Measurements from ENCODE around the gene YLPM1.
A peak's percentile ranks its signal among the peaks of the same experiment; 100 is the strongest.

Gene YLPM1

DNA sequence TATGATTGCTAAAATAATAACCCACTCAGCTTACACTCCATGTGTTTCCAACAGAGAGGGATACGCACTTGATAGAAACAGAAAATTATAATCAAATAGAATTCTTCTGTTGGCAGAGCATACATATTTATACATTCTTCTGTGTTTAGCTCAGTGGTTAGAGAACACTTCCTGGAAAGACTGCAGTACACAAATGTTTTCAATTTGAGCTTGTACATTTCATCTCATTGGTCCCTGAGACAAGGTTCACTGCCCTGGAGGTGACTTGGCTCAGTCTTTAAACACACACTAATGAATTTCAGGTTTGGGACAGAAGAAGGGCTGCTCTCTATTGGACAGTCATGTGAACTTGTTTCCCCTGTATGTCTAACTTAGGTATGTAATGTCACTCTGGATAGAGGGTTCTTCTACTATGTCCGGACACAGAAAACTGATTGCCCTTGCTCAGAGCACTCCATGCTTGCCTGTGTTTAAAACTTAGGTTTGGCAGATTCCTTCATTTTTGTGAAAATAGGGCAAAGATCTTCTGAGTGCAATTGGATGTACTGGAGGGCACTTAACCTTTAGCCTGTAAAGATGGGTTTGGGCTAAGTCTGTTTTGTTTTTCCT is 89.9 kb downstream of the YLPM1 start:
- no peak overlapping the region for H3K27ac ChIP-seq (ENCODE audit: insufficient read depth in 1 of 2, low read depth in 1 of 2, low read length in 2 of 2, poor library complexity in 1 of 2, severe bottlenecking in 2 of 2)
- WGBS (ENCODE audit: insufficient coverage), result 90% methylated on average over 1 of the region's 2 CpGs
- no peak for DNase-seq

DNA sequence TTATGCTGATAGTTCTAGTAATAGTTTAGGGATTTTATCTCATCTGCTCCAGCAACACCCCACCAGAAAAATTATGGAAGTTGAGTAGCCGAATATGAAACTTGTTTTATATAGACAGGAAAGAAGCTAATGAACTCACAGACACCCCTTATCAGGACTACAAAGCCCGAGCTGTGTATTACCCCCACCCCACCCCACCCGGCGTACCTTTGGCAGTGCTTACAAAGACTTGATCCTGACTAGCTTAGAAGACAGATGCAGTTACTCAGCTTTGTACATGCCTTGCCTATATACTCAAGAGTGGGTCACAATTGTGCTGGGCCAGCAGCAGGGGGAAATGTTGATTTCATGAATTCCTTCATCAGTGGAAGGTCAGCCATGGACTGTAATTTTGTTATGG is 90.5 kb downstream of the YLPM1 start:
- Histone ChIP-seq H3K27ac (ENCODE audit: insufficient read depth in 1 of 2, low read depth in 1 of 2, low read length in 2 of 2, poor library complexity in 1 of 2, severe bottlenecking in 2 of 2) (no peak overlapping the region), H3K9me3 (ENCODE audit: control extremely low read depth in 1 of 5, control insufficient read depth in 4 of 5, insufficient read depth in 2 of 5, low read depth in 1 of 5, low read length in 4 of 5) (no peaks in the 10 kb centered on the region), H3K4me3 (ENCODE audit: control insufficient read depth in 1 of 7, extremely low read depth in 1 of 7, insufficient read depth in 4 of 7, low read depth in 2 of 7, low read length in 6 of 7) (no peak overlapping the region), H3K27me3 (replicated peaks in 2 of 5; ENCODE audit: control insufficient read depth in 4 of 5, insufficient read depth in 5 of 5, low read length in 4 of 5) (no peaks in the 10 kb centered on the region), H3K36me3 (ENCODE audit: control insufficient read depth in 4 of 4, insufficient read depth in 4 of 4, low read length in 3 of 4) (no peaks in the 10 kb centered on the region), H3K4me1 (ENCODE audit: control extremely low read depth in 1 of 4, control insufficient read depth in 4 of 4, insufficient read depth in 4 of 4, low read length in 3 of 4) (peaks cover 0 to 9% (median 2%) of the 10 kb centered on the region in 4 experiments)
- ChIA-PET POLR2A (no interaction called here), CTCF (interaction anchor here (1.0 to 22.1 kb wide), 6 partner anchors 7 to 87 kb away, joined by 3 to 498 read pairs (median 172); partner anchors contain the start of genes DLST and PROX2)
- no peak for DNase-seq
- WGBS (ENCODE audit: insufficient coverage), result no CpG with 5 or more reads among the region's 4 CpGs

More for the DNA sequence above, 89.9 kb downstream of the YLPM1 start:
- ChIA-PET CTCF (interaction anchor here (4.3 to 22.1 kb wide), 5 partner anchors 8 to 56 kb away, joined by 24 to 498 read pairs (median 281); partner anchors contain the start of genes DLST and PROX2), POLR2A (no interaction called here)
- no peaks in the 10 kb centered on the region for H3K27me3 ChIP-seq (replicated peaks in 2 of 5; ENCODE audit: control insufficient read depth in 4 of 5, insufficient read depth in 5 of 5, low read length in 4 of 5)
- no peaks in the 10 kb centered on the region for H3K9me3 ChIP-seq (ENCODE audit: control extremely low read depth in 1 of 5, control insufficient read depth in 4 of 5, insufficient read depth in 2 of 5, low read depth in 1 of 5, low read length in 4 of 5)
- peaks cover 0 to 9% (median 2%) of the 10 kb centered on the region in 4 experiments for H3K4me1 ChIP-seq (ENCODE audit: control extremely low read depth in 1 of 4, control insufficient read depth in 4 of 4, insufficient read depth in 4 of 4, low read length in 3 of 4)
- H3K4me3 ChIP-seq (ENCODE audit: control insufficient read depth in 1 of 7, extremely low read depth in 1 of 7, insufficient read depth in 4 of 7, low read depth in 2 of 7, low read length in 6 of 7), result no peak overlapping the region
- no peaks in the 10 kb centered on the region for H3K36me3 ChIP-seq (ENCODE audit: control insufficient read depth in 4 of 4, insufficient read depth in 4 of 4, low read length in 3 of 4)

DNA sequence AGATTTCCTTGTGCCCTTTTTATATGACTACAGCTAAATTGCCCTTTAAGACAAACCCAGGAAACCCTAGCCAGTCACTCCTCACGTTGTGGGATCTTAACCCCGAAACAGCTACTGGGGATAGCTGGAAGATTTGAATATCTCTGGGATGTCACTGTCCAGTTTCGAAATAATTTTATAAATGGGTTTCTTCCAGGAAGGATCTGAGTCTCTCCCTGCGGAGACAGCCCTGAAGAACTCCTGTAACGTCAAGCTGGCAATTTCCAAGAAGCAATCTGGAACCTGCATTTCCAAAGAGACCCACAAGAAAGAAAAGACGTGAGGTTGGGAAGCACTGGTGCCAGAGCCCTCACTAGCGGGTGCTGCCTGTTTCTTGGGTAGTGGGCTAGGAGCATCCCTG is 91.9 kb downstream of the YLPM1 start:
- H3K9me3 ChIP-seq (ENCODE audit: control extremely low read depth in 1 of 5, control insufficient read depth in 4 of 5, insufficient read depth in 2 of 5, low read depth in 1 of 5, low read length in 4 of 5), result no peaks in the 10 kb centered on the region
- H3K27ac ChIP-seq (ENCODE audit: insufficient read depth in 1 of 2, low read depth in 1 of 2, low read length in 2 of 2, poor library complexity in 1 of 2, severe bottlenecking in 2 of 2), result no peak overlapping the region
- no peaks in the 10 kb centered on the region for H3K27me3 ChIP-seq (replicated peaks in 2 of 5; ENCODE audit: control insufficient read depth in 4 of 5, insufficient read depth in 5 of 5, low read length in 4 of 5)
- no peak for DNase-seq
- no peak overlapping the region for H3K4me3 ChIP-seq (ENCODE audit: control insufficient read depth in 1 of 7, extremely low read depth in 1 of 7, insufficient read depth in 4 of 7, low read depth in 2 of 7, low read length in 6 of 7)
- CTCF ChIA-PET, result interaction anchor here (1.0 to 22.1 kb wide), 6 partner anchors 9 to 239 kb away, joined by 3 to 498 read pairs (median 152); partner anchors contain the start of genes DLST and PROX2
- peaks cover 0 to 9% (median 2%) of the 10 kb centered on the region in 4 experiments for H3K4me1 ChIP-seq (ENCODE audit: control extremely low read depth in 1 of 4, control insufficient read depth in 4 of 4, insufficient read depth in 4 of 4, low read length in 3 of 4)
- POLR2A ChIA-PET, result interaction anchor here (0.6 kb wide), 1 partner anchor 439 kb away, joined by 4 read pairs; no protein-coding TSS in a partner anchor
- H3K36me3 ChIP-seq (ENCODE audit: control insufficient read depth in 4 of 4, insufficient read depth in 4 of 4, low read length in 3 of 4), result no peaks in the 10 kb centered on the region
- WGBS (ENCODE audit: insufficient coverage), result 100% methylated on average over 4 of the region's 7 CpGs

DNA sequence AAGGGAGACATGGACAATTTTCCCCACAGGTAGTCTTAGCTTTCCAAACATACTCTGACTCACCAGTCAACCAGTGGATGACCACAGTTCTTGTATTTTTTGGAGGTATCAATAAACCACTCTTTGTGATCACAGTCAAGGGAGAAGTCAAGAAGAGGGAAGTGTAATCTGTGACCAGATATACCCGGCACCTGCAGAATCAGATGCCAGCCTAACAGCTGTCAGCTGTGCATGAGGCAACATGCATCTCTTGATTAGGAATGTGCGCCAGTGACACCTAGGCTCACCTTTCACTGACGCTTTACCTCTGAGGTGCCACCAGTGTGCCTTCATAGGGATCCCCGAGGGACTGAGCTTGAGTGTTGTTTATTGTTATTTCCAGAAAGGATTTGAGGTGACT is 92.8 kb downstream of the YLPM1 start:
- Histone ChIP-seq H3K27ac (ENCODE audit: insufficient read depth in 1 of 2, low read depth in 1 of 2, low read length in 2 of 2, poor library complexity in 1 of 2, severe bottlenecking in 2 of 2) (no peak overlapping the region), H3K9me3 (ENCODE audit: control extremely low read depth in 1 of 5, control insufficient read depth in 4 of 5, insufficient read depth in 2 of 5, low read depth in 1 of 5, low read length in 4 of 5) (no peaks in the 10 kb centered on the region), H3K4me3 (ENCODE audit: control insufficient read depth in 1 of 7, extremely low read depth in 1 of 7, insufficient read depth in 4 of 7, low read depth in 2 of 7, low read length in 6 of 7) (no peak overlapping the region), H3K27me3 (replicated peaks in 2 of 5; ENCODE audit: control insufficient read depth in 4 of 5, insufficient read depth in 5 of 5, low read length in 4 of 5) (no peaks in the 10 kb centered on the region), H3K4me1 (ENCODE audit: control extremely low read depth in 1 of 4, control insufficient read depth in 4 of 4, insufficient read depth in 4 of 4, low read length in 3 of 4) (peaks cover 0 to 9% (median 3%) of the 10 kb centered on the region in 4 experiments), H3K36me3 (ENCODE audit: control insufficient read depth in 4 of 4, insufficient read depth in 4 of 4, low read length in 3 of 4) (no peaks in the 10 kb centered on the region)
- 93% methylated on average over 4 of the region's 4 CpGs for WGBS (ENCODE audit: insufficient coverage)
- CTCF ChIA-PET, result interaction anchor here (1.1 to 22.1 kb wide), 8 partner anchors 8 to 92 kb away, joined by 4 to 498 read pairs (median 18); partner anchors contain the start of genes DLST and PROX2
- POLR2A ChIA-PET, result no interaction called here
- DNase-seq, result peak in 1 of 3 donors; percentile 38

DNA sequence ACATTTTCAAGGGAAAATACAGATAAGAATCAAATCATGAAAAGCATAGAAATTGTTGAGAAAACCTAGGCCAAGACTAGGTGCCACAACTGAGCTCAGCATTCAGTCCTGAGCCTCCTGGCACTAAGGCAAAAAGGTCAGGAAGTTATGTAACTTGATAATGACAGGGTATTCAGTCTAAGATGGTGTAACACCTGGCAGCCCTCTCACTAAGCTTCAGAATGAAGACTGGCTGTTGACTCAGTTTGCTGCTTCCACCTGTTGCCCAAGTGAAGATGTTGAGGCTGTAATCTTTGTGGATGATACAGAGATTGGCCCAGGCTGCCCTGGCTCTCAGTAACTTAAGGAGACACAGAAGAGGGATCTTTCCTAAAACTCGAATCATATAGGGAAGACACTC is 93.2 kb downstream of the YLPM1 start:
- ChIA-PET POLR2A (no interaction called here), CTCF (interaction anchor here (1.1 to 22.1 kb wide), 9 partner anchors 8 to 232 kb away, joined by 3 to 498 read pairs (median 5); partner anchors contain the start of genes DLST and PROX2)
- H3K9me3 ChIP-seq (ENCODE audit: control extremely low read depth in 1 of 5, control insufficient read depth in 4 of 5, insufficient read depth in 2 of 5, low read depth in 1 of 5, low read length in 4 of 5), result no peaks in the 10 kb centered on the region
- peaks cover 0 to 9% (median 5%) of the 10 kb centered on the region in 4 experiments for H3K4me1 ChIP-seq (ENCODE audit: control extremely low read depth in 1 of 4, control insufficient read depth in 4 of 4, insufficient read depth in 4 of 4, low read length in 3 of 4)
- WGBS (ENCODE audit: insufficient coverage), result 83% methylated on average over 1 of the region's 1 CpG
- H3K27me3 ChIP-seq (replicated peaks in 2 of 5; ENCODE audit: control insufficient read depth in 4 of 5, insufficient read depth in 5 of 5, low read length in 4 of 5), result no peaks in the 10 kb centered on the region
- no peak for DNase-seq
- H3K4me3 ChIP-seq (ENCODE audit: control insufficient read depth in 1 of 7, extremely low read depth in 1 of 7, insufficient read depth in 4 of 7, low read depth in 2 of 7, low read length in 6 of 7), result no peak overlapping the region
- no peaks in the 10 kb centered on the region for H3K36me3 ChIP-seq (ENCODE audit: control insufficient read depth in 4 of 4, insufficient read depth in 4 of 4, low read length in 3 of 4)
- H3K27ac ChIP-seq (ENCODE audit: insufficient read depth in 1 of 2, low read depth in 1 of 2, low read length in 2 of 2, poor library complexity in 1 of 2, severe bottlenecking in 2 of 2), result no peak overlapping the region

DNA sequence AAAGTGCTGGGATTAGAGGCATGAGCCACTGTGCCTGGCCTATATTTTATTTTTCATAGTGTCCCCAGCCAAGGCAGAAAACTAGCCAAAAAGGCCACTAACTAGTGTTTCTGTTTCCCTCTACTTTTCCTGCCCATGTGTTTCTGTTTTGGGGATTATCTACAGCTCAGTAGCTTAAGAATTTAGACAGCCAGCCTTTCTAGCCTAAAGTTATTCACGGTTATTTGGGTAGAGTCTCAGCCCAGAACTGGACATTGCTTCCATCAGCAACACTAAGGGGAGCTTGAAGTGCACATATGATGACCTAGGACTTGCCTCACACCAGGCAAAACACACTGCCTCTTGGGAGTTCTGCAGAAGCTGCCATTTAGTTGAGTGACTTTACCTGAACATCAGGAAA is 94.9 kb downstream of the YLPM1 start:
- H3K4me3 ChIP-seq (ENCODE audit: control insufficient read depth in 1 of 7, extremely low read depth in 1 of 7, insufficient read depth in 4 of 7, low read depth in 2 of 7, low read length in 6 of 7), result no peak overlapping the region
- no peak overlapping the region for H3K27ac ChIP-seq (ENCODE audit: insufficient read depth in 1 of 2, low read depth in 1 of 2, low read length in 2 of 2, poor library complexity in 1 of 2, severe bottlenecking in 2 of 2)
- ChIA-PET CTCF (interaction anchor here (6.4 to 22.1 kb wide), 4 partner anchors 19 to 232 kb away, joined by 76 to 498 read pairs (median 358); partner anchors contain the start of genes DLST and PROX2), POLR2A (interaction anchor here (0.6 to 0.7 kb wide), 2 partner anchors 223 to 235 kb away, joined by 3 read pairs; no protein-coding TSS in a partner anchor)
- DNase-seq, result no peak
- 100% methylated on average over 1 of the region's 1 CpG for WGBS (ENCODE audit: insufficient coverage)
- no peaks in the 10 kb centered on the region for H3K9me3 ChIP-seq (ENCODE audit: control extremely low read depth in 1 of 5, control insufficient read depth in 4 of 5, insufficient read depth in 2 of 5, low read depth in 1 of 5, low read length in 4 of 5)
- no peaks in the 10 kb centered on the region for H3K27me3 ChIP-seq (replicated peaks in 2 of 5; ENCODE audit: control insufficient read depth in 4 of 5, insufficient read depth in 5 of 5, low read length in 4 of 5)
- H3K36me3 ChIP-seq (ENCODE audit: control insufficient read depth in 4 of 4, insufficient read depth in 4 of 4, low read length in 3 of 4), result no peaks in the 10 kb centered on the region
- peaks cover 3 to 16% (median 10%) of the 10 kb centered on the region in 4 experiments for H3K4me1 ChIP-seq (ENCODE audit: control extremely low read depth in 1 of 4, control insufficient read depth in 4 of 4, insufficient read depth in 4 of 4, low read length in 3 of 4)

All from common myeloid progenitor, CD34-positive (primary cell).